Astrocyte (in vitro differentiated cells and primary cell): ENCODE data around the gene COG5.

Experiments
- EZH2 ChIP-seq: IDR thresholded peaks from 2 replicates; pipeline ENCODE4 v1.6.1; 2012; ENCODE audit warnings: mild to moderate bottlenecking, low read length, inconsistent platforms; ENCODE audit not compliant: insufficient read depth
- TF ChIP-seq, protein P1 (sequence below): IDR thresholded peaks from 2 replicates; pipeline ENCODE4 v1.5.1; 2011; ENCODE audit warnings: low read depth, mild to moderate bottlenecking, inconsistent platforms, low read length, moderate library complexity; ENCODE audit not compliant: insufficient read depth

DNA sequence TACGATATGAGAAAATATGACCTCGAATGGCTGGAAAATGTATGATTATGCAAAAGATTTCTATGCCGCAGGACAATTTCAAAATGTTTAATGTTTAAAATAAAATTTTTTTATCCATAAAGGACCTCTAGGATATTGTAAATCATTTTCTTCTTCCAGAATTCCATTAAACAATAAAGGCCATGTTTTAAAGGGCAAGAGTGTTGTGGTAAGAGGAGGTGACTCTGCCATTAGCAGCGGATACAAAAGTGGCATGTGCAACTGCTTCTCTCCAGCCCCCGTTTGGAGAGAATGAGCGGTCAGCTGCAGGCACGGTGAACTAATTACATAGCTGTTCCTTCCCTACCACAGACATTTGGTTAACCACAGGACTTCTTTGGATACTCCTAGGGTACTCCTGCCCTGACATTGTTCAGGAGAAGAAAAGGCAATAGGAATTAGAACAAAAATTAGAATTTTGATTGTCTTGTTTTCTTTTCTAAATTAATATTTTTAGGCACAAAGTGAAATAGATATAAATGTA lies 331.1 kb downstream of the COG5 start:
- TF ChIP-seq, protein P1, sequence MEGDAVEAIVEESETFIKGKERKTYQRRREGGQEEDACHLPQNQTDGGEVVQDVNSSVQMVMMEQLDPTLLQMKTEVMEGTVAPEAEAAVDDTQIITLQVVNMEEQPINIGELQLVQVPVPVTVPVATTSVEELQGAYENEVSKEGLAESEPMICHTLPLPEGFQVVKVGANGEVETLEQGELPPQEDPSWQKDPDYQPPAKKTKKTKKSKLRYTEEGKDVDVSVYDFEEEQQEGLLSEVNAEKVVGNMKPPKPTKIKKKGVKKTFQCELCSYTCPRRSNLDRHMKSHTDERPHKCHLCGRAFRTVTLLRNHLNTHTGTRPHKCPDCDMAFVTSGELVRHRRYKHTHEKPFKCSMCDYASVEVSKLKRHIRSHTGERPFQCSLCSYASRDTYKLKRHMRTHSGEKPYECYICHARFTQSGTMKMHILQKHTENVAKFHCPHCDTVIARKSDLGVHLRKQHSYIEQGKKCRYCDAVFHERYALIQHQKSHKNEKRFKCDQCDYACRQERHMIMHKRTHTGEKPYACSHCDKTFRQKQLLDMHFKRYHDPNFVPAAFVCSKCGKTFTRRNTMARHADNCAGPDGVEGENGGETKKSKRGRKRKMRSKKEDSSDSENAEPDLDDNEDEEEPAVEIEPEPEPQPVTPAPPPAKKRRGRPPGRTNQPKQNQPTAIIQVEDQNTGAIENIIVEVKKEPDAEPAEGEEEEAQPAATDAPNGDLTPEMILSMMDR, result no peak
- TF ChIP-seq EZH2, result no peak
